WTC11 (cell line): ENCODE measurements around the gene UBQLN3. TPM values are rescaled to one million over a fixed set of nuclear protein-coding genes. Genes with fewer than 3 reads are reported as not detected.

Experiments
- ATAC-seq: fragments of 200-7000 bp; cut with Tn5 transposase; 2 replicates; pipeline ENCODE4 v1.10.0; 2021; ENCODE audit warnings: mild to moderate bottlenecking, moderate library complexity
- CTCF ChIA-PET: fragments of 300-600 bp; sonication (Branson Sonifier 250); formaldehyde crosslinking; loops from one replicate; lab custom pipeline; 2021; ENCODE audit warnings: antibody characterized with exemption; lab: Charles Lee
- POLR2A ChIA-PET: fragments of 350-600 bp; sonication (Branson Sonifier 250); formaldehyde crosslinking; loops from one replicate; lab custom pipeline; 2021; ENCODE audit warnings: antibody characterized with exemption; lab: Charles Lee
- DNase-seq: peaks from one replicate; pipeline ENCODE4 v3.0.0; 2021; ENCODE audit warnings: low spot score
- H3K27ac Mint-ChIP-seq: 2 replicates; pipeline ENCODE4 v1.8.0; 2021; ENCODE audit warnings: mixed read lengths
- H3K27me3 Mint-ChIP-seq: 2 replicates; pipeline ENCODE4 v1.8.0; 2021; ENCODE audit warnings: low read depth, mild to moderate bottlenecking, moderate library complexity, mixed read lengths
- H3K36me3 Mint-ChIP-seq: 2 replicates; pipeline ENCODE4 v1.8.0; 2021; ENCODE audit warnings: mixed read lengths
- H3K4me1 Mint-ChIP-seq: 2 replicates; pipeline ENCODE4 v1.8.0; 2022; ENCODE audit warnings: mixed read lengths
- H3K4me3 Mint-ChIP-seq: 2 replicates; pipeline ENCODE4 v1.8.0; 2021; ENCODE audit warnings: mild to moderate bottlenecking, moderate library complexity, mixed read lengths
- H3K9me3 Mint-ChIP-seq: 2 replicates; pipeline ENCODE4 v1.8.0; 2021; ENCODE audit warnings: mixed read lengths
- ATF6 ChIP-seq: sonication (generic); formaldehyde crosslinking; IDR thresholded peaks from 2 replicates; pipeline ENCODE4 v1.8.1; 2023; ENCODE audit warnings: mild to moderate bottlenecking, missing genetic modification reagents
- CBFB ChIP-seq: sonication (generic); formaldehyde crosslinking; IDR thresholded peaks from 2 replicates; pipeline ENCODE4 v1.8.1; 2022; ENCODE audit warnings: mild to moderate bottlenecking, low read depth, missing genetic modification reagents
- CREM ChIP-seq: sonication (generic); formaldehyde crosslinking; IDR thresholded peaks from 2 replicates; pipeline ENCODE4 v1.8.1; 2022; ENCODE audit warnings: mild to moderate bottlenecking, missing genetic modification reagents, moderate library complexity
- CTCF ChIP-seq: fragments of 200-600 bp; IDR thresholded peaks from 2 replicates; pipeline ENCODE4 v1.8.0; 2022; ENCODE audit warnings: antibody characterized with exemption
- GABPB1 ChIP-seq: sonication (generic); formaldehyde crosslinking; IDR thresholded peaks from 2 replicates; pipeline ENCODE4 v1.8.1; 2023; ENCODE audit warnings: mild to moderate bottlenecking, missing genetic modification reagents
- GTF2I ChIP-seq: fragments of 250-450 bp; sonication (Bioruptor Pico); conservative IDR thresholded peaks from 2 replicates; pipeline ENCODE4 v1.4.0; 2021; ENCODE audit warnings: mild to moderate bottlenecking
- JUN ChIP-seq: sonication (generic); formaldehyde crosslinking; IDR thresholded peaks from 2 replicates; pipeline ENCODE4 v1.8.0; 2023; ENCODE audit warnings: mild to moderate bottlenecking, missing genetic modification reagents
- MLX ChIP-seq: sonication (generic); formaldehyde crosslinking; IDR thresholded peaks from 2 replicates; pipeline ENCODE4 v1.8.1; 2023; ENCODE audit warnings: mild to moderate bottlenecking, missing genetic modification reagents, moderate library complexity
- NR3C1 ChIP-seq: sonication (generic); formaldehyde crosslinking; conservative IDR thresholded peaks from 2 replicates; pipeline ENCODE4 v1.8.1; 2023; ENCODE audit warnings: low read depth, mild to moderate bottlenecking, missing genetic modification reagents
- PRDM15 ChIP-seq: sonication (generic); formaldehyde crosslinking; IDR thresholded peaks from 2 replicates; pipeline ENCODE4 v1.8.0; 2022; ENCODE audit warnings: missing genetic modification reagents
- PREB ChIP-seq: sonication (generic); formaldehyde crosslinking; IDR thresholded peaks from 2 replicates; pipeline ENCODE4 v1.8.1; 2022; ENCODE audit warnings: mild to moderate bottlenecking, missing genetic modification reagents, moderate library complexity, borderline replicate concordance
- PRRX2 ChIP-seq: fragments of 250-450 bp; sonication (Bioruptor Pico); IDR thresholded peaks from 2 replicates; pipeline ENCODE4 v1.8.0; 2021; ENCODE audit warnings: mild to moderate bottlenecking
- SMAD4 ChIP-seq: sonication (generic); formaldehyde crosslinking; IDR thresholded peaks from 2 replicates; pipeline ENCODE4 v1.8.0; 2022; ENCODE audit warnings: mild to moderate bottlenecking, missing genetic modification reagents
- USF1 ChIP-seq: sonication (generic); formaldehyde crosslinking; IDR thresholded peaks from 2 replicates; pipeline ENCODE4 v1.8.0; 2022; ENCODE audit warnings: mild to moderate bottlenecking, missing genetic modification reagents
- USF2 ChIP-seq: sonication (generic); formaldehyde crosslinking; IDR thresholded peaks from 2 replicates; pipeline ENCODE4 v1.8.1; 2023; ENCODE audit warnings: mild to moderate bottlenecking, missing genetic modification reagents, moderate library complexity
- ZNF138 ChIP-seq: sonication (generic); formaldehyde crosslinking; conservative IDR thresholded peaks from 2 replicates; pipeline ENCODE4 v1.8.1; 2022; ENCODE audit warnings: mild to moderate bottlenecking, moderate library complexity, missing genetic modification reagents
- ZNF263 ChIP-seq: sonication (generic); formaldehyde crosslinking; IDR thresholded peaks from 2 replicates; pipeline ENCODE4 v1.8.1; 2022; ENCODE audit warnings: low read depth, mild to moderate bottlenecking, moderate library complexity, missing genetic modification reagents
- ZNF416 ChIP-seq: fragments of 250-450 bp; sonication (Bioruptor Pico); IDR thresholded peaks from 2 replicates; pipeline ENCODE4 v1.9.0; 2021; ENCODE audit warnings: mild to moderate bottlenecking, inconsistent platforms
- ZNF671 ChIP-seq: fragments of 250-450 bp; sonication (Bioruptor Pico); IDR thresholded peaks from 2 replicates; pipeline ENCODE4 v1.8.0; 2021; ENCODE audit warnings: mild to moderate bottlenecking
- ZSCAN18 ChIP-seq: fragments of 250-450 bp; sonication (Bioruptor Pico); IDR thresholded peaks from 2 replicates; pipeline ENCODE4 v2.1.2; 2022; ENCODE audit warnings: mild to moderate bottlenecking, moderate library complexity
- total RNA-seq: library from RNA; stranded (reverse); gene quantifications from 3 replicates; pipeline ENCODE4 v1.2.3, GENCODE V29; 2021

The UBQLN3 gene
- total RNA-seq, 1 experiment from 2014 or later: not detected

- Mint-ChIP-seq H3K9me3 (0 out of 2 replicates have a peak, but pooled peaks cover 6% of the 10 kb centered on the region), H3K27me3 (no peaks in the 10 kb centered on the region), H3K27ac (no peak overlapping the region), H3K4me1 (no peaks in the 10 kb centered on the region), H3K36me3 (no peaks in the 10 kb centered on the region), H3K4me3 (no peak overlapping the region)
- ChIA-PET POLR2A (no interaction called here), CTCF (no interaction called here)
- TF ChIP-seq PRRX2: no peak
- no peak for DNase-seq
- no peak for ATAC-seq
Observed at GRCh38 chr11:5536482-5536881, 26.7 kb upstream of the UBQLN3 start.

- DNase-seq: no peak
- TF ChIP-seq ATF6: no peak
- no peak for TF ChIP-seq USF2
- TF ChIP-seq CBFB: no peak
- no peak for TF ChIP-seq ZNF416 (CRISPR knock-in tag)
- TF ChIP-seq SMAD4 (CRISPR knock-in tag): no peak
- no peak for TF ChIP-seq ZNF263
- TF ChIP-seq ZSCAN18 (CRISPR knock-in tag): no peak
- TF ChIP-seq USF1 (CRISPR knock-in tag): no peak
- TF ChIP-seq JUN (CRISPR knock-in tag): no peak
- TF ChIP-seq GABPB1: no peak
- TF ChIP-seq PREB (CRISPR knock-in tag): no peak
- no peak for TF ChIP-seq CTCF
- no peak for TF ChIP-seq GTF2I (CRISPR knock-in tag)
- TF ChIP-seq, all 79 proteins: peak for 0
- no peaks in the 10 kb centered on the region; the same call in none of the 2 replicates for H3K27me3 Mint-ChIP-seq
- no peak overlapping the region for H3K27ac Mint-ChIP-seq
- H3K4me1 Mint-ChIP-seq: no peaks in the 10 kb centered on the region
- 0 out of 2 replicates have a peak, but pooled peaks cover 6% of the 10 kb centered on the region for H3K9me3 Mint-ChIP-seq
- ChIA-PET CTCF (no interaction called here), POLR2A (no interaction called here)
- no peaks in the 10 kb centered on the region for H3K36me3 Mint-ChIP-seq
- ATAC-seq: no peak
- H3K4me3 Mint-ChIP-seq: no peak overlapping the region
Observed at GRCh38 chr11:5534046-5534445, 24.3 kb upstream of the UBQLN3 start.

- ChIA-PET CTCF (interaction anchor here (1.0 kb wide), 1 partner anchor 277 kb away, joined by 3 read pairs; no protein-coding TSS in a partner anchor), POLR2A (no interaction called here)
- Mint-ChIP-seq H3K27me3 (peaks cover 17% of the 10 kb centered on the region), H3K36me3 (no peaks in the 10 kb centered on the region), H3K4me1 (no peaks in the 10 kb centered on the region), H3K4me3 (no peak overlapping the region), H3K9me3 (peaks cover 10% of the 10 kb centered on the region), H3K27ac (no peak overlapping the region)
- no peak for DNase-seq
- ATAC-seq: no peak
- no peak for TF ChIP-seq ZNF138 (CRISPR knock-in tag)
- TF ChIP-seq ZNF671 (CRISPR knock-in tag): no peak
- no peak for TF ChIP-seq NR3C1 (CRISPR knock-in tag)
- TF ChIP-seq CBFB: no peak
- no peak for TF ChIP-seq CREM (CRISPR knock-in tag)
- TF ChIP-seq MLX (CRISPR knock-in tag): no peak
- no peak for TF ChIP-seq PRDM15
Observed at GRCh38 chr11:5531053-5531831, 21.5 kb upstream of the UBQLN3 start.
